GM21619 (cell line): ENCODE data around the gene SREK1IP1.

ENCODE experiments used
- ATAC-seq: cut with Tn5 transposase; IDR thresholded peaks from one replicate; pipeline ENCODE4 v1.9.1; 2021; ENCODE audit not compliant: unreplicated experiment

The SREK1IP1 gene

DNA sequence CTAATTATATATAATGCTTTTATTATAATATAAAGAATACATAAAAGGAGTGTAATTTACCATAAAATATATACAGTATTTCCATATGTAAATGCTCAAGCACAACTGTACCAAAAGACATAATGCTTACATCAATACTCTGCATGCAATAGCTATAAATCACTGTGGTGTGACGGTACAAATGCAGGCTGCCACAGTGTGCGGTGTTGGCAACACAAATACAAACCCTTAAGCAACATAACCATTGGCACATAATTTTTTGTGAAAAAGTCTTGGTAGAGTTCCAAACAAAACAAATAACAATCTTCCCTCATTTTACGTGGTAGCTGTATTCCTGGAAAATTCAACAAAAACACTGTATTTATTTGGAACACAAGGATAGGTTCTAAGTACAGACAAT lies 80.1 kb downstream of the SREK1IP1 start:
- no peak for ATAC-seq

DNA sequence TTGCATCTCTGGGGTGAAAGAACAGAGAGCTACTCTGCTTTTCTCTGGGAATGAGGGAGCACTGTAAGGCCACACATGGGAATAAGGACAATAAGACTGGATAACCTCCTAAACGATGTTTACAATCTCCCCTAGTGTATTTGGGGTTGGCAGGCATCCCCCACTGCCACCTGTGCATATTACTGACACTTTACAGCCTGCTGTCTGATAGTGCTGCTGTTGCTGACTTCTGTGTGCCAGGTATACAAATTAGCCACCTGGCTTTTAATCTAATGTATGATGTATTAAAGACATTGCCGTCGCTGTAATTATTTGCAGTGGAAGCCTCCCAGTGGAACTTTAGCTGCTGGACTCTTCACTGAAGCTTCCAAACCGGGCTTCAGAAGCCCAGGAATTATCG lies 82.6 kb downstream of the SREK1IP1 start:
- no peak for ATAC-seq

DNA sequence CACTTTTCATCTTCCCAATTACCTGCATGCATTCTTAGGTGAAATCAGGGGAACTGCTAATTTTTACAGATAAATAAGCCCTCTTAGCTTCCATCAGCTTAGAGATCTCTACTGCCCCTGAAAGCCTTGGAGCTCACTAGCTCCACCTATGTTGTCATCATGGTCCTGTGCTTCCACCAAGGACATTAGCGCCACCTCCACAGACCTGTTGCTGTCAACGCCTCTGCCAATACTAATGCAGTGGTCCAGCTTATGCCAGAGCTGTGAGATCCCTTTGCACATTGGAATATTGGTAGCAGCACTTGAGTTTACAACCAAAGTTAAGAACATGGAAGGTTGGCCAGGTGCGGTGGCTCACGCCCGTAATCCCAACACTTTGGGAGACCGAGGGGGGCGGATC lies 85.9 kb downstream of the SREK1IP1 start:
- ATAC-seq = no peak

DNA sequence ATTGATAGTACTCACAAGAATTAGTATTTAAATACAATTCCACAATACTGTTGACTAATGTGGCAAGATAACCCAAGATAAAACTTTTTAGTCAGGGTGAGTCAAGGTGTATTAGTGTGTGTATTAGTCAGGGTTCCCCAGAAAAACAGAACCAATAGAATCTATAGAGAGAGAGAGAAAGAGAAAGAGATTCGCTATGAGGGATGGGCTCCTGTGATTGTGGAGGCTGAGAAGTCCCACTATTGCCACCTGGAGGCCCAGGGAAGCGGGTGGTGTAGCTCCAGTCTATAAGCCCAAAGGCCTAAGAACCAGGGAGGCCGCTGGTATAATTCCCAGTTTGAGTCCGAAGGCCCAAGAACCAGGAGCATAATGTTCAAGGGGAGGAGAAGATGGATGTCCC lies 88.2 kb downstream of the SREK1IP1 start:
- no peak for ATAC-seq

DNA sequence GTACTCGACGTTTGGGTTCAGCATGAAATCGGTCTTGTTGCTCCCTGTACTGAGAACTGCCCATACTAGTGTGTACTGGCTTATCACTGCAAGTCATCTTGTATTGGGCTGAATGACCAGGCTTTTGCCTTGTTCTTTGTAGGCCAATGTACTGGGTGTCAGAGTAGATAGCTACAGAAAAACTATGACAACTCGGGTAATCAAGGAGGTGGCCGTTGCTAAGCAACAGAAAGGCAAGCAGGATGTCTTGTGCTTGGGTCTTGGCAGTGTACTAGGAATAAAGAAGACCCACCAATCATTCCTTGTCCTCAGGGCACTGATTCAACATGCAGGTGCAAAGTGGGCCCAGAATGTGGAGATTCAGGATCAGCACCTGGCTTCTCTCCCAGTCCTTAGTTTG lies 90.1 kb downstream of the SREK1IP1 start:
- ATAC-seq = no peak

DNA sequence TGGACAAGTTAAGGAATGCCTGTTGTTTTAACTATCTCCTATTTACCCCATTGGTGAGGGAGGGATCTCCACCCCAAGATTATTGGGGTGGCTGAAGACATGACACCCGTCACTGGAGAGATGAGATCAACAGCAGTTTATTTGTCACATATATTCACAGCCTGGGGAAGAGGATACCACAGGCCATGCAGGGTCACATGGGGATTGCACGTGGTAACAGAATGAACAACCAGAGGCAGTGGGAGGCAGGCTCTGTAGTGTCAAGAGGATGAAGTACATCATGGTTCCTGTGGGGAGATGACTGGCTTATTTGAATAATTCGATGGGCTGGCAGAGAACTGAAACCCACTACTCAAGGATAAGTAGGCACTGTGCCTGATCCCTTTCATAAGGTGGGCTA lies 96.8 kb downstream of the SREK1IP1 start:
- no peak for ATAC-seq

DNA sequence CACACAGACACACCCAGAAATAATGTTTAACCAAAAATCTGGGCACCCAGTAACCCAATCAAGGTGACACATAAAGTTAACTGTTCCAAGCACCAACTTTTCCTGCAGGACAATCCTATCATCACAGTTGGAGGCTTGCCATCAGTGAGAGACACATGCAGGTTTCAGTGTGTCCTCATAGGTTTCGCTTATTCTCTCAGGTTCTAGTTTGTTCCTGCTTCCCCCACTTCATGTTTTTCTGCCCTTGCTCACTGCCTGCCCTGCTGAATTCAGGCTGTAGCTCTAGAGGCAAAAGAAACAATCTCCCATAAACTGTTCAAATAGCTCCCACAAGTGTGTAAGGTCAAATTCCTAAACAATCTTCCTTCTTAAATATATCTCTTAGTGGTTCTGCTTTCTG lies 98.2 kb downstream of the SREK1IP1 start:
- ATAC-seq = no peak
